ENCODE results near the gene HS3ST2. TPM values are rescaled to one million over a fixed set of nuclear protein-coding genes. Genes with fewer than 3 reads are reported as not detected.

Gene HS3ST2
- total and polyA plus RNA-seq, 2 of the 8 experiments (the other 6 are each of a cell fraction or from before 2014, with no cell fraction given): 1.7 to 3.7 TPM

- TF ChIP-seq EZH2 (IDR thresholded peaks at IDR 0.05; ENCODE audit: low read depth, low read length, severe bottlenecking) (peak; percentile 40), TBP (IDR thresholded peaks at IDR 0.05; ENCODE audit: low read depth, low read length) (no peak; the same call in 1 of the 2 replicates), JUN (IDR thresholded peaks at IDR 0.05; ENCODE audit: low read depth, low read length) (no peak), NANOG (IDR thresholded peaks at IDR 0.05; ENCODE audit: insufficient read depth, low read depth, low read length, poor library complexity, severe bottlenecking) (no peak), CREB1 (IDR thresholded peaks at IDR 0.05) (peak; percentile 73), SRF (IDR thresholded peaks at IDR 0.05; ENCODE audit: low read depth, low read length) (no peak), ASH2L (IDR thresholded peaks at IDR 0.05; ENCODE audit: low read length) (peak; percentile 18), SIX5 (IDR thresholded peaks at IDR 0.05; ENCODE audit: low read depth, low read length) (no peak), TAF7 (optimal IDR thresholded peaks at IDR 0.05; ENCODE audit: borderline replicate concordance, low read depth, low read length) (peak; percentile 78), CEBPB (IDR thresholded peaks at IDR 0.05; ENCODE audit: low read depth, low read length) (no peak), ATF2 (IDR thresholded peaks at IDR 0.05; ENCODE audit: low read length) (no peak), CTCF (IDR thresholded peaks at IDR 0.05; ENCODE audit: control extremely low read depth in 1 of 3, insufficient read depth in 1 of 3, low read depth in 1 of 3, low read length in 3 of 3) (peak; percentile 90 to 95 (median 95)), RBBP5 (IDR thresholded peaks at IDR 0.05; ENCODE audit: borderline replicate concordance, low read depth, low read length) (no peak), MAX (IDR thresholded peaks at IDR 0.05) (no peak; the same call in none of the 2 replicates)
Observed at GRCh38 chr16:22813223-22813947, 577 bp upstream of the HS3ST2 start (continued).
